T-helper 9 cell (primary cell): ENCODE results near the gene MYBPC2.
"Not testable (repeated sequence)": the region's sequence is repeated elsewhere in the genome, so short reads cannot be mapped to it uniquely, and the experiment has no call there.

Experiments
- DNase-seq: peaks from one replicate; pipeline ENCODE4 v3.0.0-alpha.2; 2020

Gene MYBPC2

DNA sequence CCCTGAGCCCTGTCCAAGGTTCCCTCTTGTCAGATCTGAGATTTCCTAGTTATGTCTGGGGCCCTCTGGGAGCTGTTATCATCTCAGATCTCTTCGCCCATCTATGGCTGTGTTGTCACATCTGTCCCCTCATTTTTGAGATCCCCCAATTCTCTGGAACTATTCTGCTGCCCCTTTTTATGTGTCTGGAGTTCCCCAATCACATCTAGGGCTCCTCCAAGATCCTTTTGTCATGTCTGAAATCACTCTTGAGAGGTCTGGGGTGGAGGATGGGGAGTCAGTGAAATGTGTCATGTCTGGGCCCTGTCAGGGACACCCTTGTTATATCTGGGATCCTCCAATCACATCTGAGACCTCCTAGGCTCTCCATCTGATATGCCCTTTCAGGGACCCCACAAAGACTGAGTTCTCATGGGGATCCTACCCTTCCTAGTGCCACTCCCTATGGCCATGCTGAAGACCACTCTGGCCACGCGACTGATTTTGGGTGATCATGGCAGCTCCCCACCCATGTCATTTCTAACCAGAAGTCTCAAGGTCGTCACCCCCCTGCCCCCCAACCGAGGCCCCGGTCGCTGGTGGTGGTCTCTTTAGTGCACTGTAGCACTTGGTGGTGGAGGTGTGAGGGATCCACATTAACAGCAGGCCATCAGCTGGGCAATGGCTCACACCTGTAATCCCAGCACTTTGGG is 3.8 kb upstream of the MYBPC2 start:
- DNase-seq = no peak

DNA sequence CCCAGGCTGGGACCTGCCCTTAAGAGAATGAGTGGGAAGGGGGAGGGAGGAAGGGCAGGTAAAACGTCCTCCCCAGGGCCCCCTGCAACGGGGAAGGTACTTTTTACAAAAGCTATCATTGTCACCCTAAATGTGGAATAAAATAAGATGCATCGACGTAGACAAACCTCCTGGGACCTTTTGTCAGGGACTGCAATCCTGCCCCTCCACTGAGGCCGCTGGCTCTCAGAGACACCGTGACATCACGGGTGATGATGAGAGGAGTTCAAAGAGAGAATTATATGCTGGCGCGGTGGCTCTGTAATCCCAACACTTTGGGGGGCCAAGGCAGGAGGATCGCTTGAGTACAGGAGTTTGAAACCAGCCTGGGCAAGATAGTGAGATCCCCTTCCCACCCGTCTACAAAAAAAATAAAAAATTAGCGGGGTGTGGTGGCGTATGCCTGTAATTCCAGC is 1.8 kb upstream of the MYBPC2 start:
- DNase-seq = no peak

DNA sequence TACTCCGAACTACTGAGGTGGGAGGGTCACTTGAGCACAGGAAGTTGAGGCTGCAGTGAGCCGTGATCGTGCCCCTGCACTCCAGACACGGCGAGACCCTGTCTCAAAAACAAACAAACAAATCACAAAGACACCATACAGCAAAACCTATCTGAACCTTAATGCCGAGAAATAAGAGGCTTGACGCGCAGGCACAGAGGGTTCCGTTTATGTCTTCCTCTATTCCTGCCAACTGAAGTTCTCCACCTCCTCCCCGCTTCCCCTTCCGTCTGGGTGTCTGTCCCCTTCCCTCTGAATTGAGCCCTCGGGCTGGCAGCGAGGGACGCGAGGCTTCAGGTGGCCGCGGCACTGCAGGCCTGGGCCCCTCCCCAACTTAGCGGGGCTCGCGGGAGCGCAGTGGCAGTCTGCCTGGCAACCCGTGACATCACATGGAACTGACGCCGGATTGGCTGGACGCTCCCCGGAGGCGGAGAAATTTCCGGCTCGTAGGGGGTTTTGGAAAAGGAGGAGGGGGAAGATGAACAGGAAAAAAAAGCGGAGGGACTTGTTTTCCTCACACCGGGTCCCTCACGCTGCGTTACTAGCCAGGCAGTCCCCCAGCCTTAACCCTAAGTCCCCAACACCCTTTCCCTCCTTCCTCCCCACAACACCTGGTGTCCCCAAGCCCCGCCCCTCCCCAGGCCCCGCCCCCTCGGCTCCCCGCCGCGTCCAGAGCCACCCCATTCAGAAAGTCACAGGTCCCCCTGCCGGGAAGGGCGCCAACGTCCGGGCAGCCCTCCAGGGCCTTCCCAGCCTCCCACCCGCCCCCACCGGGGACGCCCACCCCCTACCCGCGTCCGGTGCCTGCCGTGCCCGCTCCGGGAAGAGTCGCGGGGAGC is 1.1 kb upstream of the MYBPC2 start:
- peak; percentile 87 for DNase-seq

DNA sequence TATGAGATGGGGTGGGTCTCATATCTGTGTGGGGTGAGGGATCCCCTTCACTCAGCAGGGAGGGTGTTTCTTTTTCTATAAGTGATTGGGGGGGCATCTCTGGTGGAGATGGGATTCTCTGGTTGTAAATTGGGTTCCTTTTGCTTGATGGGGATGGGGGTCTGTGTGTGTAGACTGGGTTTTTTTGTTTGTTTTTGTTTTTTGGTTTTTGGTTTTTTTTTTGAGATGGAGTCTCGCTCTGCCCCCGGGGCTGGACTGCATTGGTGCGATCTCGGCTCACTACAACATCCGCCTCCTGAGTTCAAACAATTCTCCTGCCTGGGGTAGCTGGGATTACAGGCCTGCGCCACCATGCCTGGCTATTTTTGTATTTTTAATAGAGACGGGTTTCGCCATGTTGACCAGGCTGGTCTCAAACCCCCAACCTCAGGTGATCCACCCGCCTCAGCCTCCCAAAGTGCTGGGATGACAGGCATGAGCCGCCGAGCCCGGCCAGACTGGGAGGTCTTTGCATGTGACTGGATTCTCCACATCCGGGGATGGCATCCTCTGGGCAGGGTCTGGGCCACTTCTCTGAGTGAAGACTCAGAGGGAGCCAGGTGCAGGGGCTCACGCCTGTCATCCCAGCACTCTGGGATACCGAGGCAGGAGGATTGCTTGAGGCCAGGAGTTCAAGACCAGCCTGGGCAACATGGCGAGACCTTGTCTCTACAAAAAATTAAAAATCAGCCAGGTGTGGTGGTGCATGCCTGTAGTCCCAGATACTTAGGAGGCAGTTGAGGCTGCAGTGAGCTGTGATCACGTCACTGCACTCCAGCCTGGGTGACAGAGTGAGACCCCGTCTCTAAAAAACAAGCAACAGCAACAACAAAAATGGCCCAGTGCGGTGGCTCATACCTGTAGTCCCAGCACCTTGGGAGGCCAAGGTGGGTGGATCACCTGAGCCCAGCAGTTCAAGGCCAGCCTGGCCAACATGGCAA is 799 bp downstream of the MYBPC2 start:
- no peak for DNase-seq

DNA sequence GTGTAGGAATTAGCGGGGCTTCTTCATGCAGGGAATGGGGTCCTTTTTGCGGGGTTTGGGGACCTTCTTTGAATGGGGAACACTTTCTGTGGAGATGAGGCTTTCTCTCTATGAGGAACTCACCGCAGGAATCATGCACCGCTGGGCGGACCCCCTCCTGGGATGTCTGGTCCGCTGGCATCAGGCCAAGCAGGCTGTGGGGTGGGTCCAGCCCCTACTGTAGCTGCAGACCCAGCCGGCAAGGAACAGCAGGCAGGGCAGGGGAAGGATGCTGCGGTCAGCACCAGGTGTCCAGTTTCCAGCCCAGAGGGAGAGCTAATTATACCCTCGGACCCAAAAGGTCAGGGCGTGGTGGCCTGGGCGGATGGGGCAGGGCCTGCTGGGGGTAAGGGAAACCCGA is 1.8 kb downstream of the MYBPC2 start:
- no peak for DNase-seq

DNA sequence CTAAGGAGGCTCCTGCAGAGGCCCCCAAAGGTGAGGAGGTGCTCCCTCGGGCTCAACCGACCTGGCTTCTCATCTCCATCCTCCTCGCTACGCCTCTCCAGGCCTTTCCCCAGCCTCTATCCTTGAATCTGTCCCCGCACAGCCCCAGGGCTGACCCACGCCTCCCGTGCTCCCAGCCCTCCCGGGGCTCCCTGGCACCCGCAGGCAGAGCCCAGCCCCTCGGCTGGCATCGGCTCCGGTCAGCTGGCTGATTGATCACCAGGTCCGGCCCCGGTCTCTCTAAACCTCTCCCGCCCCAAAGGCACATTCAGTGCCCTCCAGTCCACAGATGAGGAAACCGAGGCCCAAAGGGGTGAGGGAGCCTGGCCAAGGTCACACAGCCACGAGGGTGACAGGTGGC is 2.5 kb downstream of the MYBPC2 start:
- DNase-seq = no peak

DNA sequence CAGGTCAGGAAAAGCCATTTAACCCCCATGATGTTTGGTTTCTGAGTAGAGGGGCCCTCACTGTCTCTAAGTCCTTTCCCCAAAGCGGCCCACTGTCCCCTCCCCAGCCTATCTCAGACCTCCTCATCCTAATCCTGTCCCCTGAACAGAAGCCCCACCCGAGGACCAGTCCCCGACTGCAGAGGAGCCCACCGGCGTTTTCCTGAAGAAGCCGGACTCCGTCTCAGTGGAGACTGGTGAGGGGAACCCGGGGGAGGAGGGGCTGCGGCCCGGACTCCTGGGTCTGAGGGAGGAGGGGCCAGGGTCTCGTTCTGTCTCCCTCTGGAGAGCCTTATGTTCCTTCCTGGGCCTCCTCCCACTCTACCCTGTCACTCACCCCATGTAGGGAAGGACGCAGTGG is 2.9 kb downstream of the MYBPC2 start:
- DNase-seq = no peak

DNA sequence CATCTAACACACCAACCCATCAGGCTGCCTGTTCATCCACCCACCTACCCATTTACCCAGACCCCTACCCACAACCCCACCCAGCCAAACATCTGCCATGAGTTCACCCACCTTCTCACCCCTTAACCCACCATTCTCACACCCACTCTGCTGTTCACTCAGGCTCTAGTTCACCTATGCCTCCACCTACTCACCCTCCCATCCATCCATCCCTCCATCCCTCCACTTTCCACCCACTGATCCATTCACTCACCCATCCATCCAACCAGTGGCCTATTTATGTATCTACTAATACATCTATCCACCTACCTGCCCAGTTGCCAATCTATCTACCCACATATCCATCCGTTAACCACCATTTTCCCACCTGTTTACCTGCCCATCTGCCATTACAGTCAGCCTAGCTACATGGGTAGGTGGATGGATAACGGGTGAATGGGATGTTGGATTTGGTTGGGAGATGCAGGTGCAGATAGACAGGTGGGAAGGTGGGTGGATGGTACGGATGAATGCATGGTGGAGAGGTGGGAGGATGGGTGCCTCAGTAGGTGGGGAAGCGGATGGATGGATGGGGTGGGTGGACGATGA is 5.3 kb downstream of the MYBPC2 start:
- DNase-seq = no peak

DNA sequence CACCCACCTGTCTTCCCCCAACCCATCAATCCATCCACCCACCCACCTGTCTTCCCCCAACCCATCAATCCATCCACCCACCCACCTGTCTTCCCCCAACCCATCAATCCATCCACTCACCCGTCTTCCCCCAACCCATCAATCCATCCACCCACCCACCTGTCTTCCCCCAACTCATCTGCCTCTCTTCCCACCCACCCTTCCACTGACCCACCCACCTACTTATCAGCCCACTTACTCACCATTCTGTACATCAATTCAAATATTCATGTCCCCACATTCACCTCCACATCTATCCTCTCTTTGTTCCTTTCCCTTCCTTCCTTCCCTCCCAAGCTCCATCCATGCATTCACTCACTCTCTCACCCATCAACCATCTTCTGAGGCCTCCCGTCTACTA is 6.4 kb downstream of the MYBPC2 start:
- not testable (repeated sequence) for DNase-seq

DNA sequence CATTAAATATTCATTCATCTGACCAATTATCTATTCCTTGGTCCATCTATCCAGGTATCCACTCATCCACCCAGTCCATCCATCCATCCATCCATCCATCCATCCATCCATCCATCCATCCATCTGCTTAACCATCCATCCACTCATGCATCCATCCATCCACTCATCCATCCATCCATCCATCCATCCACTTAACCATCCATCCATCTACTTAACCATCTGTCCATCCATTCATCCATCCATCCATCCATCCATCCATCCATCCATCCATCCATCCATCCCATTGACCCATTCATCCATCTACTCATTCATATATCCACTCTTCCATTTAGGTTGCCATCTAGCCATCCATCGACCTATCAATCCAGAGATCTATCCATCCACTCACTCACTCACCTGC is 11.4 kb downstream of the MYBPC2 start:
- DNase-seq = no peak

DNA sequence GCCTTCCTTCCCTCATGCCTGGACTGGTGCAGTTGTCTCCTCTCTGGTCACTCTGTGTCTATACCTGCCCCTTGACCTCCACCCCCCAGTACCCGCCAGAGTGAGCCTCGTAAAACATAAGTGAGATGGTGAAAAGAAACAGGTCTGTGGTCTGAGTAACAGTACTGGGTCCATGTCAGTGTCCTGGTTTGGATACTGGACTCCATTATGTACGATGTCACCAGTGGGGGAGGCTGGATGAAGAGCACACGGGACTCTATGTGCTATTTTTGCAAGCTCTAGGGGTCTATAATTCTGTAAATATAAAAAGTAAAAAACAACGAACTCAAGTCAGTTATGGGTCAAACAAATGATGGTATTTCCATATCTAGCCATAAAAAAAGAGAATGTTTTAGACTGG is 14.4 kb downstream of the MYBPC2 start:
- no peak for DNase-seq

DNA sequence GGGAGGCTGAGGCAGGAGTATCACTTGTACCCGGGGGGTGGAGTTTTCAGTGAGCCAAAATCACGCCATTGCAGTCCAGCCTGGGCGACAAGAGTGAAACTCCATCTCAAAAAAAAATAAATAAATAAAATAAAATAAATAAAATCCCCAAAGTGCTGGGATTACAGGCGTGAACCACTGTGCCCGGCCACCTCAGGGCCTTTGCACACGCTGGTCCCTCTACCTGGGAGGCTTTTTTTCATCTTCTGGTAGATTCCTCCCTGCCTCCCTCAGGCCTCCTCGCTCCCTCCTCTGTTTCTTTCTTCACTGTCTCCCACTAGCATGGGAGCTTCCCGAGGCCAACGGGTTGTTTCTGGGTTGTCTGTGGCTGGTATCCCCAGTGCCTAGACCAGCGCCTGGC is 15.1 kb downstream of the MYBPC2 start:
- DNase-seq = no peak

DNA sequence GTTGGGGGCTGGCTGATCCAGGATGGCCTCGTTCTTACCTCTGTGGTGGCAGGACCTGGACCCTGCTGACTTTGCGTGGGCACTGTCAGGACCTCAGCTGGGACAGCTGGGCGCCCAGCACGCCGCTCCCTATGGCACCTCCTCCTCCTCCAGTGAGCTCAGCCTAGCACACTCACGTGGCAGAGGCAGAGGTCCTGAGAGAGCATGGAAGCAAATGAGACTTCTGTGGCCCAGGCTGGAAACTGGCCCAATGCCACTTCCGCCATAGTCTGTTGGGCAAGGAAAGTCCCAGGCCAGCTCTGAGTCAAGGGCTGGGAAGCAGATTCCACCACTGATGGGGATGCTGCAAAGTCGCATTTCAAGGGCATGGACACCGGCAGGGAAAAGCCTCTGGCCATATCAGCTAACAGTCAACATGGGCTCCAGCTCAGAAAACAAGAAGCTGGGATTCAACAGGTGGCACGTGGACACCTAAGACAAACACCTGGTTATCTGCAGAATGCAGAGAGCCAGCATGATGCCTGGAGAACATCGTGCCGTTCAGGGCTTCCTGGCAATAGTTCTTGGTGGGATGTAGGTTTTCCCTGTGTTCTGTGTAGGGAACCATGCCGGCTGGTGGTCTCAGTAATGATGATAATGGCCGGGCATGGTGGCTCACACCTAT is 16.7 kb downstream of the MYBPC2 start:
- DNase-seq = no peak

DNA sequence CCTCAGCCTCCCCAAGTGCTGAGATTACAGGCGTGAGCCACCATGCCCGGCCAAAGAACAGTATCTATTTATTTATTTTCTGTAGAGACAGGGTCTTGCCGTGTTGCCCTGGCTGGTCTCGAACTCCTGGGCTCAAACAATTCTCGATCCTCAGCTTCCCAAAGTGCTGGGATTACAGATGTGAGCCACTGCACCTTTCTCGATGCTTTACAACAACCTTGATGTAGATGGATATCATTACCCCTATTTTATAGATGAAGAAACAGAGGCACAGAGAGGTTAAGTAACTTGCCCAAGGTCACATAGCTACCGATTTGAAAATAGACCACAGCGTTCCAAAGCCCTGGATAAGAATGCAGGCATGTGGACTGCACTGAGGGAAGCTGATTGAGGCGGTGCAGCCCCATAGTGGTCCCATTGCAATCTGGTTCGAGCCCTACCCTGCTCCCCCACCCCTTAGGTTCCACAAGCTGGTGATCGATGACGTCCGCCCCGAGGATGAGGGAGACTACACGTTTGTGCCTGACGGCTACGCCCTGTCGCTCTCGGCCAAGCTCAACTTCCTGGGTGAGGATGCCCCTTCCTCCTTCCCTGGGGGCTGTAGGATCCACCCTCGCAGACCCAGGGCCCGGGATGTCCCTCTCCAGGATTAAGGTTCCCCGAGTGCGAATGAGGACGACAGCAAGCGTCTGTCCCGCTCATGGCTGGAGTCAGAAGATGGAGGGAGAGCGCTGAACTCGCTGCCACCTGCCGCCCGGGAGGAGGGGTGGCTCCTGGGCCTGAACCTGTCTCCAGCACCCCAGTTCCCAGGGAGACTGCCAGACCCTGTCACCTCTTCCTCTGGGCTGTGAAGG is 17.9 kb downstream of the MYBPC2 start:
- no peak for DNase-seq

DNA sequence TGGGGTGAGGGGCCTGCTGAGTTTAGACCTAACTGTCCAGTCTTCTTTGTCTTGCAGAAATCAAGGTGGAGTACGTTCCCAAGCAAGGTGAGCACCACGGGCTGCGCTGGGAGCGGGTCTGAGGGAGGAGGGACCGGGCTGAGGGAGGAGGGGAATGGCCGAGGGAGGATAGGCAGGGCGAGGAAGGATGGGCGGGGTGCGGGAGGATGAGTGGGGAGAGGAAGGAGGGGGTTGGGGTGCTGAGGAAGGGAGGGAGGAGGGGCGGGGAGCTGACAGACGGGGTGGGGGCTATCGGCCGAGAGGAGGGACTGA is 18.5 kb downstream of the MYBPC2 start:
- no peak for DNase-seq

DNA sequence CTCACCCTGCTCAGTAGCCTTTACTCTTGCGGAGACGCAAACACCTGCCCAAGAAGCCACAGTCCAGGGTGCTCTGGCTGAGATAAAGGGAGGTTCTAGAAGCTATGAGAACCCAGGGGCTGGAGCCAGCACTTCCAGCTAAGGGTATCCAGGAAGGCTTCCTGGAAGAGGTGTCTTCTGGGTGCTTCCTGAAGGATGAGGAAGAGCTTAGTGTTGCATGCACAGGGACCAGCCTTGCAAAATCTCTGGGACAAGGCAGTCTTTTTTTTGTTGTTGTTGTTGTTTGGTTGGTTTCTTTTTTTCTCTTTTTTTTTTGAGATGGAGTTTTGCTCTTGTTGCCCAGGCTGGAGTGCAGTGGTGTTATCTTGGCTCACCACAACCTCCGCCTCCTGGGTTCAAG is 20.6 kb downstream of the MYBPC2 start:
- DNase-seq = no peak

DNA sequence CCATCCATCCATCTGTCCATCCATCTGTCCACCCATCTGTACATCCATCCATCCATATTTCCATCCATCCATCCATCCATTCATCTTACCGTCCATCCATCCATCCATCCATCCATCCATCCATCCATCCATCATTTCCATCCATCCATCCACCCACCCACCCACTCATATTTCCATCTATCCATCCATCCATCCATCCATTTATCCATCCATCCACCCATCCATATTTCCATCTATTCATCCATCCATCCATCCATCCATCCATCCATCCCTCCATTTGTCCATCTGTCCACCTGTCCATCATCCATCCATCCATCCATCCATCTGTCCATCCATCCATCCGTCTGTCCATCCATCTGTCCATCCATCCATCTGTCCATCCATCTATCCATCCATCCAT is 23.3 kb downstream of the MYBPC2 start:
- no peak for DNase-seq

DNA sequence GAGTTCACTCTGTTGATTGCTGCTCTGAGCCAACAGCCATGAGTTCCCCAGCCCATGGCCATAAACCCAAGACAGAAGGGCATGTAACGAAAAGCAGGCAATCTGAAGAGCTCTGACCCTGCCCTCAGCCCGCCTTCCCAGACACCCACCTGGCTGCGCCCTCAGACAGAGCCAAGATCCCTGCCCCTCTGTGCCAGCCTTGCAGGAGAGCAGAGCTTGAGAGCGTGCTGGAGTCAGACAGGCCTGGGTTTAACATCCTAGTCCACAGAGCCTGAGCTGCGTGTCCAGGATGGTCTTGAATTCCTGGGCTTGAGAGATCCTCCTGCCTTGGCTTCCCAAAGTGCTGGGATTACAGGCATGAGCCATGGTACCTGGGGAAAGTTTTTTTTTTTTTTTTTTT is 24.6 kb downstream of the MYBPC2 start:
- DNase-seq = no peak

DNA sequence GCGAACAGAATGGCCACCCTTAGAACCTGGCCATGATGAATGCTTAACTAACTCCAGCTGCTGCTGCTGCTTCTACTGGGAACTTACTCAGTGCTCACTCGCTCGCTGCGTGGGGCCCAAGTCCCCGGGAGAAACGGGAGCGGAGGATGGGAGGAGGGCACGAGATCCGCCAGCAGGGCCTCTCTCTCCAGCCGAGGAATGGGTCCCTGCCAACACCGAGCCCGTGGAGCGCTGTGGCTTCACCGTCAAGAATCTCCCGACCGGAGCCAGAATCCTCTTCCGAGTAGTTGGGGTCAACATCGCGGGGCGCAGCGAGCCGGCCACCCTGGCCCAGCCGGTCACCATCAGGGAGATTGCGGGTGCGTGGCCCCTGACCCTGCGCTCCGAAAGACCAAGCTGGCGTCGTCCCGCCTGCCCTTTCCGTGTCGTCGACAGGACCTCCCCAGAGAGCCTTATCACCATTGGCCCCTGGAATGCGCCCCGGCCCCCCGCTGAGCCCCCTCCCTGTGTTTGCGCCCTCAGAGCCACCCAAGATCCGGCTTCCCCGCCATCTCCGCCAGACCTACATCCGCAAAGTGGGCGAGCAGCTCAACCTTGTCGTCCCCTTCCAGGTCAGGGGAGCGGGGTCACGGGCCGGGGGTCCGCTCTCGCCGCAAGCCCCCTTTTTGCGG is 25.8 kb downstream of the MYBPC2 start:
- no peak for DNase-seq

DNA sequence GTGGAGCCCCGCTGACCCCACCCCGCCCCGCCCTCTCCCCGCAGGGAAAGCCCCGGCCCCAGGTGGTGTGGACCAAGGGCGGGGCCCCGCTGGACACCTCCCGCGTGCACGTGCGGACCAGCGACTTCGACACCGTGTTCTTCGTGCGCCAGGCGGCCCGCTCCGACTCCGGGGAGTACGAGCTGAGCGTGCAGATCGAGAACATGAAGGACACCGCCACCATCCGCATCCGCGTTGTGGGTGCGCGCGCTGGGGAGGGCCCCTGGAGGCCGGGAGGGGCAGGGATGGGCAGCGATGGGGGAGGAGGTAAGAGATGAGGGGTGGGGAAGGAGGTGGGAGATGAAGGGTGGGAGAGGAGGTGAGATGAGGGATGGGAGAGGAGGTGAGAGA is 26.4 kb downstream of the MYBPC2 start:
- DNase-seq = no peak

DNA sequence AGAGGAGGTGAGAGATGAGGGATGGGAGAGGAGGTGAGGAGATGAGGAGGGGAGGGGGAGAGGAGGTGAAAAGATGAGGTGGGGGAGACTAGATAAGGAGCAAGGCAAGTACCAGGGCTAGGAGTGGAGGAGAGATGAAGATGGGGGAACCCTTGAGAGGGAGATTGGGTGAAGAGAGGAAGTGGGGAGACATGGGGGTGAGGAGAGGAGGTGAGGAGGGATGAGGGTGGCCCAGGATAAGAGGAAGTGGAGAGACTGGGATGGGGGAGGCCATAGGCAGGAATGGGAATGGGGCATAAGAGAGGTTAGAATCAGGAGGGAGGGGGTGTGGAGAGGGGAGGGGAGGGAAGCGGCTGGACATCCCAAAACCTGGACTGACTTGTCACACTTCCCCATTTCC is 26.9 kb downstream of the MYBPC2 start:
- DNase-seq = no peak
